CD14-positive monocyte (primary cell): ENCODE measurements around the gene CNTLN. TPM values are rescaled to one million over a fixed set of nuclear protein-coding genes. Genes with fewer than 3 reads are reported as not detected.
A peak's percentile ranks its signal among the peaks of the same experiment; 100 is the strongest.

Experiments
- DNase-seq, 3 donors: peaks; one replicate each; pipeline ENCODE4 v3.0.0-alpha.2; 2011 to 2022
- H2AFZ ChIP-seq: 2 replicates; pipeline ENCODE4 v1.6.0; 2012; ENCODE audit warnings: mild to moderate bottlenecking, low read depth, low read length, inconsistent platforms; ENCODE audit not compliant: insufficient read depth, poor library complexity, severe bottlenecking
- H3K27ac ChIP-seq, 2 donors: 1 replicate in 1 of 2; 2 replicates in 1 of 2; pipeline ENCODE4 v1.5.1; 2012 to 2013; ENCODE audit warnings: low read length in 2 of 2, control low read depth in 1 of 2, inconsistent platforms in 1 of 2, low read depth in 1 of 2, mild to moderate bottlenecking in 1 of 2
- H3K27me3 ChIP-seq, 2 donors: one replicate each; pipeline versions ENCODE4 v1.6.0 to v1.6.1; 2011 to 2013; ENCODE audit warnings: low read length in 2 of 2; ENCODE audit not compliant: control insufficient read depth in 2 of 2, insufficient read depth in 2 of 2
- H3K36me3 ChIP-seq, 2 donors: replicated peaks in 1 of 2; 1 replicate in 1 of 2; 2 replicates in 1 of 2; pipeline versions ENCODE4 v1.5.1 to v1.6.1; 2012 to 2013; ENCODE audit warnings: low read length in 2 of 2, control low read depth in 1 of 2, inconsistent platforms in 1 of 2, mild to moderate bottlenecking in 1 of 2; ENCODE audit not compliant: insufficient read depth in 2 of 2, control insufficient read depth in 1 of 2
- H3K4me1 ChIP-seq, 2 donors: 1 replicate in 1 of 2; 2 replicates in 1 of 2; pipeline versions ENCODE4 v1.5.1 to v1.6.1; 2012 to 2013; ENCODE audit warnings: low read length in 2 of 2, control low read depth in 1 of 2, inconsistent platforms in 1 of 2, mild to moderate bottlenecking in 1 of 2, moderate library complexity in 1 of 2; ENCODE audit not compliant: insufficient read depth in 2 of 2, control insufficient read depth in 1 of 2
- H3K4me2 ChIP-seq: replicated peaks from 2 replicates; pipeline ENCODE3; 2012; ENCODE audit warnings: low read length, moderate library complexity, mild to moderate bottlenecking; ENCODE audit not compliant: poor library complexity, severe bottlenecking; ENCODE audit errors: extremely low read depth
- H3K4me3 ChIP-seq, 3 experiments: fragments of 200-600 bp in 1 of 3; sonication (generic) in 1 of 3; replicated peaks in 1 of 3; 1 replicate in 2 of 3; 2 replicates in 1 of 3; pipeline ENCODE4 v1.5.1; 2011 to 2013; ENCODE audit warnings: low read length in 3 of 3, mild to moderate bottlenecking in 3 of 3, control low read depth in 2 of 3, low read depth in 2 of 3, inconsistent platforms in 1 of 3, moderate library complexity in 1 of 3
- H3K79me2 ChIP-seq: 2 replicates; pipeline ENCODE4 v1.6.0; 2012; ENCODE audit warnings: mild to moderate bottlenecking, control low read depth, inconsistent platforms, low read length, moderate library complexity; ENCODE audit not compliant: insufficient read depth
- H3K9ac ChIP-seq: 2 replicates; pipeline ENCODE4 v1.6.0; 2017; ENCODE audit warnings: low read length, mild to moderate bottlenecking; ENCODE audit not compliant: insufficient read depth, poor library complexity, severe bottlenecking
- H3K9me3 ChIP-seq, 2 donors: replicated peaks in 1 of 2; 1 replicate in 1 of 2; 2 replicates in 1 of 2; pipeline versions ENCODE4 v1.5.1 to v1.6.1; 2012 to 2013; ENCODE audit warnings: low read length in 2 of 2, control low read depth in 1 of 2; ENCODE audit not compliant: control insufficient read depth in 1 of 2, insufficient read depth in 1 of 2
- H4K20me1 ChIP-seq: 2 replicates; pipeline ENCODE4 v1.6.0; 2012; ENCODE audit warnings: mild to moderate bottlenecking, low read length, control low read depth, moderate library complexity; ENCODE audit not compliant: insufficient read depth
- H3K27ac Mint-ChIP-seq, 7 donors: one replicate each; pipeline ENCODE4 v1.8.0; 2020; ENCODE audit warnings: mild to moderate bottlenecking in 7 of 7, mixed read lengths in 7 of 7, moderate library complexity in 6 of 7, inconsistent platforms in 2 of 7
- H3K27me3 Mint-ChIP-seq, 3 donors: one replicate each; pipeline ENCODE4 v1.8.0; 2021 to 2022; ENCODE audit warnings: low read depth in 3 of 3, mild to moderate bottlenecking in 3 of 3, mixed read lengths in 3 of 3, moderate library complexity in 3 of 3, inconsistent platforms in 1 of 3
- H3K36me3 Mint-ChIP-seq, 2 donors: one replicate each; pipeline ENCODE4 v1.8.0; 2020; ENCODE audit warnings: mixed read lengths in 2 of 2, inconsistent platforms in 1 of 2, mild to moderate bottlenecking in 1 of 2
- H3K4me1 Mint-ChIP-seq: one replicate; pipeline ENCODE4 v1.8.0; 2020; ENCODE audit warnings: mild to moderate bottlenecking, mixed read lengths
- H3K4me3 Mint-ChIP-seq, 2 donors: one replicate each; pipeline ENCODE4 v1.8.0; 2020; ENCODE audit warnings: mild to moderate bottlenecking in 2 of 2, mixed read lengths in 2 of 2, moderate library complexity in 1 of 2
- H3K9me3 Mint-ChIP-seq, 7 donors: one replicate each; pipeline ENCODE4 v1.8.0; 2020 to 2022; ENCODE audit warnings: mixed read lengths in 7 of 7, mild to moderate bottlenecking in 6 of 7, moderate library complexity in 6 of 7, inconsistent platforms in 2 of 7
- CTCF ChIP-seq: fragments of 200-600 bp; IDR thresholded peaks from one replicate; pipeline ENCODE4 v1.8.0; 2022; ENCODE audit warnings: antibody characterized with exemption, mild to moderate bottlenecking
- WGBS: methylation state at CpG from one replicate; pipeline ENCODE4 v1.1.5; 2013; ENCODE audit warnings: missing lambda C conversion rate; ENCODE audit not compliant: insufficient coverage; 5-methylcytosine and 5-hydroxymethylcytosine counted together
- intact Hi-C, 2 donors: fragments of 100-400 bp; cut with micrococcal nuclease; formaldehyde crosslinking; loops; one replicate each; pipeline versions ENCODE4 v1.15.0 to v1.15.1; 2023
- polyA plus RNA-seq, 3 donors: library from polyadenylated mRNA; depleted of rRNA in 1 of 3; unstranded in 2 of 3; stranded (reverse) in 1 of 3; fragments of 300-500 nt in 2 of 3; fragments of >200 nt in 1 of 3; fragmentation: Illumina TruSeq in 2 of 3; gene quantifications; 1 replicate in 2 of 3; 2 replicates in 1 of 3; pipeline ENCODE4 v1.2.3, GENCODE V29; 2012 to 2021

The CNTLN gene
- polyA plus RNA-seq, 3 donors = 2.2 to 5.6 (median 4.0) TPM

GRCh38 chr9:17414986-17415385, 280.1 kb downstream of the CNTLN start:
- H3K27me3 Mint-ChIP-seq = no peaks in the 10 kb centered on the region
- Histone ChIP-seq H3K9ac (no peak overlapping the region), H3K27me3 (no peaks in the 10 kb centered on the region), H4K20me1 (no peaks in the 10 kb centered on the region), H3K4me3 (no peak overlapping the region), H3K4me1 (no peaks in the 10 kb centered on the region), H2AFZ (no peak overlapping the region), H3K36me3 (peaks cover 2 to 19% of the 10 kb centered on the region in 2 donors), H3K4me2 (no peak overlapping the region), H3K79me2 (no peaks in the 10 kb centered on the region), H3K9me3 (no peaks in the 10 kb centered on the region), H3K27ac (no peak overlapping the region)
- peaks cover 19 to 25% of the 10 kb centered on the region in 2 donors for H3K36me3 Mint-ChIP-seq
- no peak overlapping the region for H3K27ac Mint-ChIP-seq
- H3K9me3 Mint-ChIP-seq = peaks cover 0 to 3% (median 0%) of the 10 kb centered on the region in 7 donors
- no peak for DNase-seq
- H3K4me1 Mint-ChIP-seq = no peaks in the 10 kb centered on the region
- intact Hi-C loops = no loop called here
- TF ChIP-seq CTCF = no peak
- no CpG with 5 or more reads among the region's 3 CpGs for WGBS
- H3K4me3 Mint-ChIP-seq = no peak overlapping the region

- H3K4me3 Mint-ChIP-seq = no peak overlapping the region
Observed at GRCh38 chr9:17422994-17423680, 288.3 kb downstream of the CNTLN start.

More at GRCh38 chr9:17422994-17423680, 288.3 kb downstream of the CNTLN start:
- H3K27me3 ChIP-seq = no peaks in the 10 kb centered on the region
- H3K4me3 ChIP-seq = no peak overlapping the region
- Mint-ChIP-seq H3K36me3 (peaks cover 13 to 20% of the 10 kb centered on the region in 2 donors), H3K27ac (peak overlapping the region in 1 of 7 donors; percentile 45), H3K9me3 (no peaks in the 10 kb centered on the region), H3K27me3 (no peaks in the 10 kb centered on the region), H3K4me1 (peaks cover 3% of the 10 kb centered on the region)
- H3K4me2 ChIP-seq = no peak overlapping the region
- H3K79me2 ChIP-seq = no peaks in the 10 kb centered on the region
- intact Hi-C loops = no loop called here
- no peaks in the 10 kb centered on the region for H3K9me3 ChIP-seq
- 96% methylated on average over 2 of the region's 4 CpGs for WGBS
- H3K36me3 ChIP-seq = peaks cover 2 to 7% of the 10 kb centered on the region in 2 donors
- TF ChIP-seq CTCF = no peak
- H4K20me1 ChIP-seq = no peaks in the 10 kb centered on the region
- no peak overlapping the region for H3K27ac ChIP-seq
- H3K9ac ChIP-seq = no peak overlapping the region
- H2AFZ ChIP-seq = no peak overlapping the region
- no peaks in the 10 kb centered on the region for H3K4me1 ChIP-seq
- DNase-seq = no peak
